Right lobe of liver (tissue), 4 donors: ENCODE measurements around the gene ARMH4.

Source experiments
- POLR2A ChIP-seq: fragments of 450-650 bp; IDR thresholded peaks from one replicate; pipeline ENCODE4 v1.6.1; 2017; ENCODE audit warnings: antibody characterized with exemption, mild to moderate bottlenecking
- TF ChIP-seq, protein P1 (sequence below), 4 donors: fragments of 200-600 bp in 3 of 4; fragments of 450-650 bp in 1 of 4; IDR thresholded peaks; one replicate each; pipeline versions ENCODE4 v1.5.1 to v1.8.0; 2016 to 2022; ENCODE audit warnings: antibody characterized with exemption in 4 of 4, mild to moderate bottlenecking in 2 of 4
- donor health status: DM: no; HTN: no; CAD: no.
- donor health status: DM: no; HTN: no; CAD: no.
- donor health status: DM: no; HTN: yes; CAD: no.

- TF ChIP-seq, protein P1, sequence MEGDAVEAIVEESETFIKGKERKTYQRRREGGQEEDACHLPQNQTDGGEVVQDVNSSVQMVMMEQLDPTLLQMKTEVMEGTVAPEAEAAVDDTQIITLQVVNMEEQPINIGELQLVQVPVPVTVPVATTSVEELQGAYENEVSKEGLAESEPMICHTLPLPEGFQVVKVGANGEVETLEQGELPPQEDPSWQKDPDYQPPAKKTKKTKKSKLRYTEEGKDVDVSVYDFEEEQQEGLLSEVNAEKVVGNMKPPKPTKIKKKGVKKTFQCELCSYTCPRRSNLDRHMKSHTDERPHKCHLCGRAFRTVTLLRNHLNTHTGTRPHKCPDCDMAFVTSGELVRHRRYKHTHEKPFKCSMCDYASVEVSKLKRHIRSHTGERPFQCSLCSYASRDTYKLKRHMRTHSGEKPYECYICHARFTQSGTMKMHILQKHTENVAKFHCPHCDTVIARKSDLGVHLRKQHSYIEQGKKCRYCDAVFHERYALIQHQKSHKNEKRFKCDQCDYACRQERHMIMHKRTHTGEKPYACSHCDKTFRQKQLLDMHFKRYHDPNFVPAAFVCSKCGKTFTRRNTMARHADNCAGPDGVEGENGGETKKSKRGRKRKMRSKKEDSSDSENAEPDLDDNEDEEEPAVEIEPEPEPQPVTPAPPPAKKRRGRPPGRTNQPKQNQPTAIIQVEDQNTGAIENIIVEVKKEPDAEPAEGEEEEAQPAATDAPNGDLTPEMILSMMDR (IDR thresholded peaks at IDR 0.05) = no peak
- TF ChIP-seq POLR2A = no peak
These were observed 125.8 kb downstream of the ARMH4 start for GRCh38 chr14:58026219-58026618.
